SK-N-SH (cell line): ENCODE measurements around the gene CACNA1F. TPM values are rescaled to one million over a fixed set of nuclear protein-coding genes. Genes with fewer than 3 reads are reported as not detected.

Experiments
- CTCF ChIA-PET: fragments of 300-600, 350-600 bp; formaldehyde crosslinking; extraction: SDS; loops from one replicate; lab custom pipeline; 2021; lab: Yijun Ruan, JAX
- POLR2A ChIA-PET: fragments of 350-600 bp; sonication (Branson Sonifier 250); formaldehyde crosslinking; extraction: SDS; loops from one replicate; lab custom pipeline; 2020; ENCODE audit warnings: antibody characterized with exemption, inconsistent platforms; lab: Yijun Ruan, JAX
- DNase-seq: peaks from one replicate; pipeline ENCODE4 v3.0.0; 2012
- H2AFZ ChIP-seq: fragments of 200-600 bp; sonication (generic); 2 replicates; pipeline ENCODE4 v1.8.1; 2016; ENCODE audit warnings: antibody characterized with exemption, mild to moderate bottlenecking, low read depth
- H3F3A ChIP-seq: fragments of 200-600 bp; sonication (generic); replicated peaks from 2 replicates; pipeline ENCODE3; 2016; ENCODE audit warnings: antibody characterized with exemption, mild to moderate bottlenecking; ENCODE audit not compliant: insufficient read depth
- H3K27ac ChIP-seq, 2 experiments: fragments of 200-500 bp in 1 of 2; fragments of 200-600 bp in 1 of 2; sonication (Bioruptor generic) in 1 of 2; sonication (generic), shearing (Covaris generic) in 1 of 2; 2 replicates each; pipeline versions ENCODE4 v1.5.1 to v1.6.1; 2014 to 2016; ENCODE audit warnings: low read depth in 2 of 2, inconsistent platforms in 1 of 2, low read length in 1 of 2, mild to moderate bottlenecking in 1 of 2, mixed read lengths in 1 of 2
- H3K27me3 ChIP-seq: fragments of 200-600 bp; sonication (generic), shearing (Covaris generic); 2 replicates; pipeline ENCODE4 v1.6.1; 2016; ENCODE audit warnings: mixed run types; ENCODE audit not compliant: insufficient read depth
- H3K36me3 ChIP-seq, 2 experiments: fragments of 200-500 bp in 1 of 2; fragments of 200-600 bp in 1 of 2; sonication (Bioruptor generic) in 1 of 2; sonication (generic) in 1 of 2; replicated peaks in 1 of 2; 2 replicates each; pipeline versions ENCODE3 to v1.5.1; 2014 to 2016; ENCODE audit warnings: low read length in 1 of 2, mild to moderate bottlenecking in 1 of 2; ENCODE audit not compliant: insufficient read depth in 2 of 2, control insufficient read depth in 1 of 2
- H3K4me1 ChIP-seq, 2 experiments: fragments of 200-500 bp in 1 of 2; fragments of 200-600 bp in 1 of 2; sonication (Bioruptor generic) in 1 of 2; sonication (generic), shearing (Covaris generic) in 1 of 2; 2 replicates each; pipeline versions ENCODE4 v1.5.1 to v1.6.1; 2014 to 2016; ENCODE audit warnings: low read depth in 1 of 2, low read length in 1 of 2, mixed run types in 1 of 2; ENCODE audit not compliant: insufficient read depth in 2 of 2, control insufficient read depth in 1 of 2
- H3K4me2 ChIP-seq: fragments of 200-600 bp; sonication (generic), shearing (Covaris generic); 2 replicates; pipeline ENCODE4 v1.6.1; 2017; ENCODE audit warnings: mixed run types
- H3K4me3 ChIP-seq, 2 experiments: fragments of 200-500 bp in 1 of 2; fragments of 200-600 bp in 1 of 2; sonication (Bioruptor generic) in 1 of 2; sonication (generic), shearing (Covaris generic) in 1 of 2; 2 replicates each; pipeline versions ENCODE4 v1.5.1 to v1.8.1; 2014 to 2016; ENCODE audit warnings: low read depth in 2 of 2, inconsistent platforms in 1 of 2, low read length in 1 of 2, mild to moderate bottlenecking in 1 of 2, mixed read lengths in 1 of 2, moderate library complexity in 1 of 2
- H3K79me2 ChIP-seq: fragments of 200-600 bp; sonication (generic); 2 replicates; pipeline ENCODE4 v1.8.1; 2017; ENCODE audit warnings: mild to moderate bottlenecking; ENCODE audit not compliant: insufficient read depth
- H3K9ac ChIP-seq: fragments of 200-600 bp; sonication (generic); 2 replicates; pipeline ENCODE4 v1.6.1; 2017; ENCODE audit warnings: mixed run types
- H3K9me2 ChIP-seq: fragments of 200-600 bp; sonication (generic); 2 replicates; pipeline ENCODE4 v1.6.1; 2017; ENCODE audit warnings: mixed run types
- H3K9me3 ChIP-seq: fragments of 200-600 bp; sonication (generic); 2 replicates; pipeline ENCODE4 v1.6.1; 2017; ENCODE audit warnings: mixed run types, mild to moderate bottlenecking, moderate library complexity
- H4K20me1 ChIP-seq: fragments of 200-600 bp; sonication (generic); 2 replicates; pipeline ENCODE4 v1.6.1; 2017; ENCODE audit warnings: mild to moderate bottlenecking, mixed run types; ENCODE audit not compliant: insufficient read depth
- CHD2 ChIP-seq: fragments of 150-350 bp; IDR thresholded peaks from 2 replicates; pipeline ENCODE4 v1.6.1; 2018; ENCODE audit warnings: low read length; ENCODE audit not compliant: partially characterized antibody
- CTCF ChIP-seq: fragments of 200-600 bp; sonication (generic); IDR thresholded peaks from 2 replicates; pipeline ENCODE4 v1.6.1; 2017; ENCODE audit warnings: antibody characterized with exemption, mild to moderate bottlenecking, moderate library complexity
- EP300 ChIP-seq, 2 experiments: IDR thresholded peaks; 2 replicates each; pipeline versions ENCODE4 v1.4.0 to v1.6.1; 2012; ENCODE audit warnings: borderline replicate concordance in 1 of 2, low read depth in 1 of 2, low read length in 1 of 2
- FOSL2 ChIP-seq: IDR thresholded peaks from 2 replicates; pipeline ENCODE4 v1.4.0; 2012; ENCODE audit warnings: low read depth, mild to moderate bottlenecking, moderate library complexity, borderline replicate concordance
- FOXJ3 ChIP-seq: sonication (generic); formaldehyde crosslinking; IDR thresholded peaks from 2 replicates; pipeline ENCODE4 v1.5.1; 2020; ENCODE audit warnings: mild to moderate bottlenecking, missing genetic modification reagents
- FOXM1 ChIP-seq: IDR thresholded peaks from 2 replicates; pipeline ENCODE4 v1.4.0; 2012; ENCODE audit warnings: low read depth, mild to moderate bottlenecking
- JUND ChIP-seq: IDR thresholded peaks from 2 replicates; pipeline ENCODE4 v1.4.0; 2012
- MAX ChIP-seq: IDR thresholded peaks from 2 replicates; pipeline ENCODE4 v1.4.0; 2012; ENCODE audit warnings: low read depth
- NFIC ChIP-seq: IDR thresholded peaks from 2 replicates; pipeline ENCODE4 v1.4.0; 2012; ENCODE audit warnings: borderline replicate concordance
- RCOR1 ChIP-seq: fragments of 150-350 bp; IDR thresholded peaks from 2 replicates; pipeline ENCODE4 v1.6.1; 2017; ENCODE audit warnings: antibody characterized with exemption, low read length
- RFX5 ChIP-seq: IDR thresholded peaks from 2 replicates; pipeline ENCODE4 v1.6.1; 2012; ENCODE audit warnings: mild to moderate bottlenecking, improper control_type of control experiment, low read length
- TCF12 ChIP-seq: IDR thresholded peaks from 2 replicates; pipeline ENCODE4 v1.4.0; 2012
- ZBTB33 ChIP-seq: IDR thresholded peaks from 2 replicates; pipeline ENCODE4 v1.4.0; 2012; ENCODE audit warnings: low read depth, borderline replicate concordance
- WGBS: methylation state at CpG from one replicate; pipeline ENCODE4 v1.1.6; 2017; ENCODE audit warnings: low lambda C conversion rate; 5-methylcytosine and 5-hydroxymethylcytosine counted together
- polyA plus RNA-seq, 3 experiments: library from polyadenylated mRNA; depleted of rRNA; stranded (reverse); fragments of >200 nt; gene quantifications; 2 replicates each; pipeline ENCODE4 v1.2.3, GENCODE V29; 2012

The CACNA1F gene
- polyA plus RNA-seq, 1 of the 3 experiments (the other 2 are of a cell fraction): not detected

GRCh38 chrX:49172280-49172780 is 60.8 kb downstream of the CACNA1F start (continued):
- no peak for TF ChIP-seq CHD2
- no peak for TF ChIP-seq RFX5

GRCh38 chrX:49171752-49172279 is 61.3 kb downstream of the CACNA1F start, which contains the start of gene PLP2:
Gene PLP2, plus strand, starts transcription at chrX:49171898. Its CDS starts 103 bp downstream, at chrX:49172001.
- H2AFZ ChIP-seq: no peak within 1 kb of the TSS
- POLR2A ChIA-PET: interaction anchor here (1.5 kb wide), 1 partner anchor 8 kb away, joined by 5 read pairs; no protein-coding TSS in a partner anchor

More at GRCh38 chrX:49171752-49172279, 61.3 kb downstream of the CACNA1F start, which contains the start of gene PLP2:
- H3K79me2 ChIP-seq: peaks cover 22% of the 10 kb centered on the region; the same call in 1 of the 2 replicates
- H3K4me1 ChIP-seq: peaks cover 0 to 6% of the 10 kb centered on the region in 2 experiments; a peak in 1 of 4 replicates
- H3K36me3 ChIP-seq: no peaks in the 10 kb centered on the region
- peak within 1 kb of the TSS; percentile 87 for H3K9ac ChIP-seq
- peak within 1 kb of the TSS; percentile 36 to 59; a peak in 3 of 4 replicates for H3K27ac ChIP-seq
- peak; percentile 50 for TF ChIP-seq MAX
- peak; percentile 20; the same call in 1 of the 2 replicates for TF ChIP-seq TCF12
- TF ChIP-seq RFX5: no peak
- no peak for TF ChIP-seq NFIC
- no peak for TF ChIP-seq ZBTB33
- no peak for TF ChIP-seq CTCF
- 0 out of 2 replicates have a peak, but pooled peaks have one; percentile 21 for TF ChIP-seq FOXJ3 (CRISPR knock-in tag)
- no peak for TF ChIP-seq EP300 (IDR thresholded peaks at IDR 0.05; ENCODE audit: borderline replicate concordance in 1 of 2, low read depth in 1 of 2, low read length in 1 of 2)
- 0 out of 2 replicates have a peak, but pooled peaks have one; percentile 14 for TF ChIP-seq JUND
- TF ChIP-seq FOXM1: no peak
- no peak for TF ChIP-seq RCOR1
- no peak for TF ChIP-seq FOSL2
- TF ChIP-seq, all 33 proteins: peak for 4
- H3K9me2 ChIP-seq: no peaks in the 10 kb centered on the region
- H3K4me2 ChIP-seq: peak within 1 kb of the TSS; percentile 77
- H4K20me1 ChIP-seq: no peaks in the 10 kb centered on the region
- DNase-seq: peak; percentile 76
- H3K9me3 ChIP-seq: no peaks in the 10 kb centered on the region
- no peaks in the 10 kb centered on the region; the same call in 1 of the 2 replicates for H3K27me3 ChIP-seq
- peaks cover 9% of the 10 kb centered on the region for H3F3A ChIP-seq
- H3K4me3 ChIP-seq: peak within 1 kb of the TSS; percentile 58 to 66
- WGBS: 18% methylated on average over 11 of the region's 46 CpGs
- CTCF ChIA-PET: interaction anchor here (0.9 to 1.2 kb wide), 2 partner anchors 16 to 21 kb away, joined by 3 to 5 read pairs; no protein-coding TSS in a partner anchor
